Activated CD8-positive, alpha-beta memory T cell treated with anti-CD3 and anti-CD28 coated beads for 4 hours (primary cell): ENCODE data around the gene ANKS1B.
"Not testable (repeated sequence)": the region's sequence is repeated elsewhere in the genome, so short reads cannot be mapped to it uniquely, and the experiment has no call there.

ENCODE experiments used
- DNase-seq, 2 donors: peaks; one replicate each; pipeline ENCODE4 v3.0.0-alpha.2; 2020; ENCODE audit warnings: low read depth in 2 of 2

Gene ANKS1B

DNA sequence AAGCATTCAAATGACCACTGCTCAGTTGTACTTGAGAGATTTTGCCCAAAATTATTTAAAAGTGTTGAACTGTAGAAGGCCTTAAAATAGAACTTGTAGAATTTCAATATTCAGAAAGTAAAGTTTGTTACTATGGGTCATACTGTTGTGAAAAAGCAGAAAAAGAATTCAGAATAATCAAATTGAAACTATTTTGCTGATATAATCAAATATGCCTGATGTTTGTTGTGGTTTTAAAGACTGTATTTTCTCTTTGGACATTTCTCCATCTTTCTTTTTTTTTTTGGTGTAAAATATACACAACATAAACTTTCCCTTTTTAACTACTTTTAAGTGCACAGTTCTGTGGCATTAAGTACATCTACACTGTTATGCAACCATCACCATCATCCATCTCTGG lies 964.9 kb downstream of the ANKS1B start:
- no peak for DNase-seq

DNA sequence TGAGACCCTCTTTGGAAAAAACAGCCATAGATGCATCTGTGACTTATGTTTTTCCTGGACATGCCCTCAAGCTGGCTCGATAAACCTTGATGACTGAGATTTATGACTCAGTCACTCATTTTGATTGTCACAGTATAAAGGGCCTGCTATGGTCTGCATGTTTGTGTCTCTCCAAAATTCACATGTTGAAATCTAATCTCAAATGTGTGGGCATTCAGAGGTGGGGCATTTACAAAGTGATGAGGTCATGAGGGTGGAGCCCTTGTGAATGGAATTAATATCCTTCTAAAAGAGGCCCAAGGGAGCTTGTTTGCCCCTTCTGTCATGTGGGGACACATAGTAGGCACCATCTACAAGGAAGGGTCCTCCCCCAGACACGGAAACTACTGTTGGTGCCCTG lies 966.8 kb downstream of the ANKS1B start:
- DNase-seq: no peak

GRCh38 chr12:99009654-99010296 lies 975.0 kb downstream of the ANKS1B start:
- no peak for DNase-seq

- no peak for DNase-seq
Observed at GRCh38 chr12:99005601-99006000, 979.1 kb downstream of the ANKS1B start.

DNA sequence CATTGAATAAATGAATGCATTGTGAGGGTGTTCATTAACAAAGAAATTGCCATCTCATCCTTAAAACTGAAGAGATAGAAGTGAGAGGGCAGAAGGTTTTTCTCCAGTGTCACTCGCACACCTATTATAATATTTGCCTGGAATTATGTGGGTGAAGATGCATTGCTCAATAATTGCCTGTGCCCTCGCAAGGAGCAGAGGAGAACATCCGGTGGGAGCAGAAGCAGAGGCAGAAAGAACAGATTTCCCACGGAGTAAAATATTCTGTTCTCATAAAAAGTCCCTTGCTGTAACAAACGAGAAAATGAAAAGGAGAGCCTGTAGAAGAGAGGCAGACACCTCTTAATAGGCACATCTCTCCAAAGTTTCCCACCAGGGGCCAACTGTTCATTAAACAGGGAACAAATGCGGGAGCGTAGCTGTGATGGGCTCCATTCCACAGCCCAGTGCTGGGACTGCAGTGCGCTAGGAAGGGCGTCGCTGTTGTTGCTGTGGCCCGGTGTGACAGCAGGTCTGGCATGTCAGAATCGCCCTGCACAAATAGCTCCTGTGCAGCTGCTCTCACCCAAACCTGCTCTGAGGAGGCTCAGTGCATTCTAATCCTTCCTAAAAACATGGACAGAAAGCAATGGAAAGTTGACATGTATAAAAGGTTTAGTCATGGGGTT lies 979.8 kb downstream of the ANKS1B start:
- DNase-seq: no peak

DNA sequence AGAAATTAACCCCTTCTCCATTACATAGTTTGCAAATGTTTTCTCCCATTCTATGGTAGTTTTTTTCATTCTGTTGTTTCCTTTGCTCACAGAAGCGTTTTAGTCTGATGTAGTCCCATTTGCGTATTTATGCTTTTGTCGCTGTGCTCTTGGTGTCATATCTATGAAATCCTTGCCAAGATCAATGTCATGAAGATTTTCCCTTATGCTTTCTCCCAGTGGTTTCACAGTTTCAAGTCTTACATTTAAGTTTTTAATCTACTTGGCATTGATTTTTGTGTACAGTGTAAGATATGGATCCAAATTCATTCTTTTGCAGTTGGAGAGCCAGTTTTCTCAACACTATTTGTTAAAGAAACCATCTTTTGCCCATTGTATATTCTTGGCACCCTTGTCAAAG lies 982.0 kb downstream of the ANKS1B start:
- DNase-seq: no peak

DNA sequence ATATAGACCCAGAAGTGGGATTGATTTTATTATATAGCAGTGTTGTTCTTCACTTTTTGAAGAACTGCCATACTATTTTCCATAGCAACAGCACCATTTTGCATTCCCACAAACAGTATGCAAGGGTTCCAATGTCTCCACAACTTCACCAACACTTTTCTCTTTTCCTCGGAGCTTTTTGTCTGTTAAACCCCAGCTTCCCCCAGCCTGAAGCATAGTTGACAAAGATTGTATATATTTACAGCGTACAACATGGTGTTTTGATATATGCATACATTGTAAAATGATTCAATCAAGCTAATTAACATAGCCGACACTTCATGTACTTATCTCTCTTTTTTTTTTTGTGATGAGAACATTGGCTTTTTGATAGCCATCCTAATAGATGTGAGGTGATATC lies 982.6 kb downstream of the ANKS1B start:
- no peak for DNase-seq

GRCh38 chr12:98999559-98999958 lies 985.2 kb downstream of the ANKS1B start:
- no peak for DNase-seq

- DNase-seq: no peak
Observed at GRCh38 chr12:98998697-98999299, 985.9 kb downstream of the ANKS1B start.

GRCh38 chr12:98997899-98998298 lies 986.8 kb downstream of the ANKS1B start:
- no peak for DNase-seq

GRCh38 chr12:98990648-98991047 lies 994.1 kb downstream of the ANKS1B start:
- no peak for DNase-seq

GRCh38 chr12:98985156-98985555 lies 999.6 kb downstream of the ANKS1B start:
- DNase-seq: no peak

GRCh38 chr12:98983647-98984046 lies 1001.1 kb downstream of the ANKS1B start:
- DNase-seq: no peak

DNA sequence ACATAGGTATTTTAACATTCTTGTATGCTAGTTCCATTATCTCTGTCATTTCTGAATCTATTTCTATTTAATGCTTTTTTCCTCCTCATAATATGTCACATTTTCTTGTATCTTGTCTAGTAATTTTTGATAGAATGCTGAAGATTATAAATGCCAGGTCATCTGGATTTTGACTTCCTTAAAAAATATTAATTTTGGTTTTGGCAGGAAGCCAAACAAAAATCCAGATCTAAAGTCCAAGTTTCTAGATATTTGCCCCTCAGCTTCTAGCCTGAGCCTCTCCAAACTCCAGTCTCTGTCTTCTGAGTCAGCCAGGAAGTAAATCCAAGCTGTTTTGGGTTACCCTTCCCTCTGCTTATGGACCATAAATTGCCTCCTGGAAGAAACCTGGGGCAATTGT lies 1004.2 kb downstream of the ANKS1B start:
- DNase-seq: no peak

DNA sequence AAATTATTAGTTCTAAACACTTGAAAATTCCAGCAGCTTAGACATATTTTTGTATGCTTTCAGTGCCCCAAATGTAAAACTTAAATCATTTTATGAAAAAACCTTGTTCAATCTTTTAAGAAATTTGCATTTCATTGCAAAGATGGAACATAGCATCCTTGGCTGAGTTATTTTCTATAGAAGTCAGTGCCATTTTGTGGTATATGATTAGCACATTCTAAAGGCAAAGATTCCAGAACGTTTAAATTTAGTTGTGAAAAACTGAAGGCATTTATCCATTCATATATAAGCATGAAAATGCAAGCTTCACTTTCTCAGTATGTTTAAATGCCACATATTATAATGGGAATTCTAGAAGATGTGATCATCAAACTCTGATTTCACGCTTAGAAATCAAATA lies 1007.5 kb downstream of the ANKS1B start:
- DNase-seq: no peak

DNA sequence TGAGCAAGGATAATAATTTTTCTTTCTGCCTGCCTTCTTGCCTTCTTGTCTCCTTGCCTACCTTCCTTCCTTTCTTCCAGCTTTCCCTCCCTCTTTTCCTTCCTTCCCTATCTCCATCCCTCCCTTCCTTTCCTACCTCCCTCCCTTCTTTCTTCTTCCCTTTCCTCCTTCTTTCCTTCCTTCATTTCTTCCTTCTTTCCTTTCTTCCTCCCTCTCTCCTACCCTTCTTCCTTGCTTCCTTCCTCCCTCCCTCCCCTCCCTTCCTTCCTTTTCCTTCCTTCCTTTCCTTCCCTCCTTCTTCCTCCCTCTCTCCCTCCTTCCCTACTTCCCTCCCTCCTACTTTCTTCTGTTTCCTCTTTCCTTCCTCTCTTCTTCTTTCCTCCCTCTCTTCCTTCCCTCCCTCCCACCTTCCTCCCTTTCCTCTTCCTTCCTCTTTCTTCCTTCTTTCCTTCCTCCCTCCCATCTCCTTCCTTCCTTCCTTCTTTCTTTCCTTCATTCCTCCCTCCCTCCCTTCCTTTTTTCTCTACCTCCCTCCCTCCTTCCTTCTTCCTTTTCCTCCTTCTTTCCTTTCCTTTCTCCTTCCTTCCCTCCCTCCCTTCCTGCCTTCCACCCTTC lies 1009.9 kb downstream of the ANKS1B start:
- DNase-seq: no peak

GRCh38 chr12:98973395-98973794 lies 1011.3 kb downstream of the ANKS1B start:
- DNase-seq: no peak

DNA sequence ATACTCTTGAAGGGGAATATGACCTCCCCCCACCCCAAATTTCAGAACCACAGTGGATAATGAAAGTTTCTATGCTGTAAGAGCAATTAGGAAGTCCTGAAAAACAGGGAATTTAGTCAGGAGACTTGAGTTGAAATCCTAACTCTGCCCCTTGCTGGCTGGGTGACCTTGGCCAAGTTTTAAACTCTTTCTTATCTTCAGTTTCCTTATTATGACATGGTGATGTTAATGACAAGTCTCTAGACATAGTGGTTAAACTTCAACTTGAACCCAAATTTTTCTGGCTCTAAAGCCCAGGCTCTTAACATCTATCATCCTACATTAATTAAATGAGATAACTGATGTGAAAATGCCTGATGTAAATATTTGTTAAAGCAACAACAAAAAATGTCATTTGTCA lies 1013.8 kb downstream of the ANKS1B start:
- no peak for DNase-seq

- no peak for DNase-seq
Observed at GRCh38 chr12:98970210-98970609, 1014.5 kb downstream of the ANKS1B start.

DNA sequence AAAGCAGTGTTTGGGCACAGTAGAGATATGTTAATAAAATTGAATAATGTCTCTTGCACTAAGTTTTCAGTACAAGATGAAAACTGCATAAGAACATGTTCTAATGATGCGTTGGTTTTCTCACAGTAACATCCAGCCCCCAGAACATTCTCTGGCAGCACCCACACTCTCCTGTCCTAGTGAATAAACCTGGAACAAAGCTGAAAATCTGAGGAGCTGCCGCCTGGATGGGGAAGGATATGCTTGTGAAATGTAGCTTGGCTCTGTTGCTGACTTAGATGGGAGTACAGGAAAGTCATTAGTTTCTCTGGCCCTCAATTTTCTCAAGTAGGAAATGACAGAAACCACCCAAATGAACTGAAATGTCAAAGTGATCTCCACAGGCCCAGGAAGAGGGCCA lies 1015.8 kb downstream of the ANKS1B start:
- DNase-seq: no peak

DNA sequence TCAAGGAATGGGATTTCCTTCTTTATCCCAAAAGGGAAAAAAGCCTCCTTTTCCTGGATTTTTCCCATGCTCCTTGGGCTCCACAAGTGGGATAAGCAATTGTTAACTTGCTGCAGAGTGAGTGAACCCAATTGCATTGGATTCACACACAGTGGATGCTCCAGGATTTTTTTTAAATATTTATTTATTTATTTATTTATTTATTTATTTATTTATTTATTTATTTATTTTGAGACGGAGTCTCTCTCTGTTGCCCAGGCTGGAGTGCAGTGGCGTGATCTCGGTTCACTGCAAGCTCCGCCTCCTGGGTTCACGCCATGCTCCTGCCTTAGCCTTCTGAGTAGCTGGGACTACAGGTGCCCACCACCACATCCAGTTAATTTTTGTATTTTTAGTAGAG lies 1027.6 kb downstream of the ANKS1B start:
- DNase-seq: not testable (repeated sequence)

- no peak for DNase-seq
Observed at GRCh38 chr12:98955284-98955683, 1029.5 kb downstream of the ANKS1B start.

GRCh38 chr12:98954506-98954905 lies 1030.2 kb downstream of the ANKS1B start:
- no peak for DNase-seq
